ENCODE results near the gene TMEM238. TPM values are rescaled to one million over a fixed set of nuclear protein-coding genes. Genes with fewer than 3 reads are reported as not detected.
"Not testable (repeated sequence)": the region's sequence is repeated elsewhere in the genome, so short reads cannot be mapped to it uniquely, and the experiment has no call there.

Gene TMEM238
- total and polyA plus RNA-seq, 2 donors (not counting 1 experiment from before 2014, with no cell fraction given), result 0.33 TPM; not detected in 1

GRCh38 chr19:55339105-55339888, 44.8 kb downstream of the TMEM238 start, which contains the start of gene KMT5C:
TSS of gene KMT5C (plus strand) at chr19:55339876. CDS start at chr19:55341937, 2,061 bp downstream.
- no peaks in the 10 kb centered on the region for H4K20me1 ChIP-seq (ENCODE audit: control insufficient read depth, extremely low read depth, insufficient read depth, low read length)
- peak within 1 kb of the TSS; percentile 68 for H3K9ac ChIP-seq (ENCODE audit: insufficient read depth, low read length)
- peaks cover 9% of the 10 kb centered on the region for H3K4me1 ChIP-seq (ENCODE audit: control insufficient read depth, extremely low read depth, insufficient read depth, low read length)
- H3K4me3 ChIP-seq (replicated peaks in 1 of 4; ENCODE audit: control extremely low read depth in 1 of 4, insufficient read depth in 1 of 4, low read depth in 3 of 4, low read length in 4 of 4), result peak within 1 kb of the TSS; percentile 73 to 80 (median 76)
- peaks cover 5% of the 10 kb centered on the region for H3K27me3 ChIP-seq (ENCODE audit: control insufficient read depth, insufficient read depth, low read length)
- H3K36me3 ChIP-seq (ENCODE audit: control insufficient read depth, insufficient read depth, low read length), result peaks cover 4% of the 10 kb centered on the region
- peak within 1 kb of the TSS; percentile 46 for H2AFZ ChIP-seq (ENCODE audit: low read length)
- TF ChIP-seq EZH2 (IDR thresholded peaks at IDR 0.05; ENCODE audit: low read length, missing control alignments) (no peak), CTCF (conservative IDR thresholded peaks at IDR 0.05 in 1 of 2, IDR thresholded peaks at IDR 0.05 in 1 of 2; ENCODE audit: low read depth in 1 of 2, low read length in 2 of 2) (peak; percentile 29 to 34)
- H3K4me2 ChIP-seq (ENCODE audit: extremely low read depth, insufficient read depth, low read length), result peak within 1 kb of the TSS; percentile 94
- peak within 1 kb of the TSS; percentile 89 for H3K27ac ChIP-seq (ENCODE audit: insufficient read depth, low read length)
- DNase-seq (ENCODE audit: low read depth in 2 of 2), result peak; percentile 100
- no peaks in the 10 kb centered on the region for H3K9me3 ChIP-seq (ENCODE audit: control insufficient read depth, insufficient read depth, low read depth, low read length)
- H3K79me2 ChIP-seq (ENCODE audit: control insufficient read depth, insufficient read depth, low read length), result no peaks in the 10 kb centered on the region

- no peaks in the 10 kb centered on the region for H3K36me3 ChIP-seq (ENCODE audit: control insufficient read depth, insufficient read depth, low read length)
- H4K20me1 ChIP-seq (ENCODE audit: control insufficient read depth, extremely low read depth, insufficient read depth, low read length), result no peaks in the 10 kb centered on the region
- H3K9ac ChIP-seq (ENCODE audit: insufficient read depth, low read length), result no peak overlapping the region
- H3K4me3 ChIP-seq (replicated peaks in 1 of 4; ENCODE audit: control extremely low read depth in 1 of 4, insufficient read depth in 1 of 4, low read depth in 3 of 4, low read length in 4 of 4), result no peak overlapping the region
- peaks cover 5% of the 10 kb centered on the region for H3K27me3 ChIP-seq (ENCODE audit: control insufficient read depth, insufficient read depth, low read length)
- no peak overlapping the region for H2AFZ ChIP-seq (ENCODE audit: low read length)
- no peaks in the 10 kb centered on the region for H3K79me2 ChIP-seq (ENCODE audit: control insufficient read depth, insufficient read depth, low read length)
- H3K4me2 ChIP-seq (ENCODE audit: extremely low read depth, insufficient read depth, low read length), result no peak overlapping the region
- no peak overlapping the region for H3K27ac ChIP-seq (ENCODE audit: insufficient read depth, low read length)
- peaks cover 7% of the 10 kb centered on the region for H3K4me1 ChIP-seq (ENCODE audit: control insufficient read depth, extremely low read depth, insufficient read depth, low read length)
- peak in 1 of 2 donors; percentile 23 for DNase-seq (ENCODE audit: low read depth in 2 of 2)
- TF ChIP-seq CTCF (conservative IDR thresholded peaks at IDR 0.05 in 1 of 2, IDR thresholded peaks at IDR 0.05 in 1 of 2; ENCODE audit: low read depth in 1 of 2, low read length in 2 of 2), result no peak
- no peak for TF ChIP-seq EZH2 (IDR thresholded peaks at IDR 0.05; ENCODE audit: low read length, missing control alignments)
- no peaks in the 10 kb centered on the region for H3K9me3 ChIP-seq (ENCODE audit: control insufficient read depth, insufficient read depth, low read depth, low read length)
Measured at GRCh38 chr19:55336101-55336500, 48.0 kb downstream of the TMEM238 start.

GRCh38 chr19:55333870-55334269, 50.2 kb downstream of the TMEM238 start:
- H2AFZ ChIP-seq (ENCODE audit: low read length), result no peak overlapping the region
- H3K4me2 ChIP-seq (ENCODE audit: extremely low read depth, insufficient read depth, low read length), result no peak overlapping the region
- H3K4me3 ChIP-seq (replicated peaks in 1 of 4; ENCODE audit: control extremely low read depth in 1 of 4, insufficient read depth in 1 of 4, low read depth in 3 of 4, low read length in 4 of 4), result no peak overlapping the region
- no peaks in the 10 kb centered on the region for H3K36me3 ChIP-seq (ENCODE audit: control insufficient read depth, insufficient read depth, low read length)
- no peak overlapping the region for H3K27ac ChIP-seq (ENCODE audit: insufficient read depth, low read length)
- no peak overlapping the region for H3K9ac ChIP-seq (ENCODE audit: insufficient read depth, low read length)
- no peak for DNase-seq (ENCODE audit: low read depth in 2 of 2)
- no peaks in the 10 kb centered on the region for H3K79me2 ChIP-seq (ENCODE audit: control insufficient read depth, insufficient read depth, low read length)
- no peaks in the 10 kb centered on the region for H4K20me1 ChIP-seq (ENCODE audit: control insufficient read depth, extremely low read depth, insufficient read depth, low read length)
- no peak for TF ChIP-seq CTCF (conservative IDR thresholded peaks at IDR 0.05 in 1 of 2, IDR thresholded peaks at IDR 0.05 in 1 of 2; ENCODE audit: low read depth in 1 of 2, low read length in 2 of 2)
- no peak for TF ChIP-seq EZH2 (IDR thresholded peaks at IDR 0.05; ENCODE audit: low read length, missing control alignments)
- H3K9me3 ChIP-seq (ENCODE audit: control insufficient read depth, insufficient read depth, low read depth, low read length), result no peaks in the 10 kb centered on the region
- peaks cover 5% of the 10 kb centered on the region for H3K27me3 ChIP-seq (ENCODE audit: control insufficient read depth, insufficient read depth, low read length)
- H3K4me1 ChIP-seq (ENCODE audit: control insufficient read depth, extremely low read depth, insufficient read depth, low read length), result peaks cover 3% of the 10 kb centered on the region

- not testable (repeated sequence) for H3K27me3 ChIP-seq (ENCODE audit: control insufficient read depth, insufficient read depth, low read length); H3K4me2 ChIP-seq (ENCODE audit: extremely low read depth, insufficient read depth, low read length); H3K4me3 ChIP-seq (replicated peaks in 1 of 4; ENCODE audit: control extremely low read depth in 1 of 4, insufficient read depth in 1 of 4, low read depth in 3 of 4, low read length in 4 of 4); H3K27ac ChIP-seq (ENCODE audit: insufficient read depth, low read length); H3K4me1 ChIP-seq (ENCODE audit: control insufficient read depth, extremely low read depth, insufficient read depth, low read length); H2AFZ ChIP-seq (ENCODE audit: low read length); H3K9me3 ChIP-seq (ENCODE audit: control insufficient read depth, insufficient read depth, low read depth, low read length); H3K9ac ChIP-seq (ENCODE audit: insufficient read depth, low read length); H3K36me3 ChIP-seq (ENCODE audit: control insufficient read depth, insufficient read depth, low read length); H4K20me1 ChIP-seq (ENCODE audit: control insufficient read depth, extremely low read depth, insufficient read depth, low read length); H3K79me2 ChIP-seq (ENCODE audit: control insufficient read depth, insufficient read depth, low read length)
- peak in 1 of 2 donors; percentile 58 for DNase-seq (ENCODE audit: low read depth in 2 of 2)
Measured at GRCh38 chr19:55329791-55330190, 54.3 kb downstream of the TMEM238 start.
